AG08396 (cell line): ENCODE data around the gene BRMS1.
"Not testable (repeated sequence)": the region's sequence is repeated elsewhere in the genome, so short reads cannot be mapped to it uniquely, and the experiment has no call there.

Source experiments
- DNase-seq: peaks from one replicate; pipeline ENCODE4 v3.0.0; 2012; ENCODE audit warnings: low spot score, mixed read lengths

Gene BRMS1

DNA sequence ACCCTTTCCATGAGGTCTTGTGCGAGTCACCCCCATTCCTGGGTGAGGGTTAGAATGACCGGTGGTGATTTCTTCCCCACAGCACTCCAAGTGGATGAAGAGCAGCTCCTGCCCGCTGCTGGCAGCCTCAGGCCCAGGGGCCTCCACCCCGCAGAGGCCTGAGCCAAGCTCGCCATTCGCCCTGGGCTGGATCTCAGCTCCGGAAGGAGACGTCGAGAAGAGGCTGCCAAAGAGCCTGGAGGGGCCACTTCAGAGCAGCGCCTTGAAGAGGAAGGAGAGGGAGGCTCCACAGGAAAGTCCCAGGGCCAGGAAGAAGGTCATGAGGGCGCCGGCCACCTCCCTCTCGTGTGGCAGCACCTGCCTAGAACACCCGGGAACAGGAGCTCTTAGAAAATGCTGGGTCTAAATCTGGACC is 18.3 kb upstream of the BRMS1 start:
- DNase-seq = no peak

DNA sequence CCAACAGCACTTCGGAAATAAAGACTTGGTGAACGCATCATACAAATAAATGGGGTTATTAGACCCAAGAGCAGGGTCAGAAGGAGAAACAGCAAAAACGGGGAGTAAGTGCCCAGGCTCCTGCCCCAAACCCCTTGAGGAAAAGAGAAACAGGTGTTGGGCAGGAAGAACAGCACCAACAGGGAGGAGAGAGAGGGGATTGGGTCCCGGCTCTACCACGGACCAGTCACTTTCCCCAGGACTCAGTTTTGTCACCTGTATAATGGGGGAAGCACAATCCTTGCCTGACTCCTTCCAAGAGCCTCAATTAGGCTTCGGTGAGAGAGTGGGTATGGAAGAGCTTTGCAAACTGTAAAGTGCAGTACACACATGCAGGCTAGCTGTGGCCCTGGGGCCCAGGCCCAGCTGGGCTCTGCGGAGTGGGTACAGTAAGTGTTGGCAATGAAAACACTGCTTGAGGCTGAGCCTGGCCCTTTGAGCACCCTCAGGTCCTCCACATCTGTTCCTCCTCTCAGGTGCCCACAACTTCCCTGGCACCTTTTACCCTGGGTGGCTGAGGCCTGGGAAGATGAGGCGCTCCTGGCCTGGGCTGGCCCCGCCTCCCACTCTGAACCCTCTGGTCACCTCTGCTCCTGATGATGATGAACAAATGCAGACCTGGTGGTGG is 17.7 kb upstream of the BRMS1 start:
- DNase-seq = no peak

DNA sequence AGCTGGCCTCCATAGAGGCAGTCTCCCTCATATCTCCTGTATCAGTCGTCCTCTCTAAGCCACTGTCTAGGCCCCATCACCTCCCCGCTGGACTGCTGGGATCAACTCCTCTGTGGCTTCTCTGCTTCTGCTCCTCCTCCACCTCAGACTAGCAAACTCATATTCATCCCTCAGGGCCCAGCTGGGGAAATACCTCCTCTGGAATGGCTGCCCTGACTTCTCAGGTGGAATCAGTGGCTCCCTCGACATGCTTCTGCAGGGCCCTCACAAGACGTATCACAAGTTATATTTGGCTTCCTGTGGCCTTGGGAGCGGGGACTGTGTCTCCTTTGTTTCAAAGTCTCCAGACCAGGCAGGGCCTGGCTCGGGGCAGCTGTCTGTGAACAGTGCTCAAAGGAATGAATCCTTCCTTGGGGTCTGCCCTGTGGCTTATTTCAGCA is 16.6 kb upstream of the BRMS1 start:
- peak; percentile 6 for DNase-seq

DNA sequence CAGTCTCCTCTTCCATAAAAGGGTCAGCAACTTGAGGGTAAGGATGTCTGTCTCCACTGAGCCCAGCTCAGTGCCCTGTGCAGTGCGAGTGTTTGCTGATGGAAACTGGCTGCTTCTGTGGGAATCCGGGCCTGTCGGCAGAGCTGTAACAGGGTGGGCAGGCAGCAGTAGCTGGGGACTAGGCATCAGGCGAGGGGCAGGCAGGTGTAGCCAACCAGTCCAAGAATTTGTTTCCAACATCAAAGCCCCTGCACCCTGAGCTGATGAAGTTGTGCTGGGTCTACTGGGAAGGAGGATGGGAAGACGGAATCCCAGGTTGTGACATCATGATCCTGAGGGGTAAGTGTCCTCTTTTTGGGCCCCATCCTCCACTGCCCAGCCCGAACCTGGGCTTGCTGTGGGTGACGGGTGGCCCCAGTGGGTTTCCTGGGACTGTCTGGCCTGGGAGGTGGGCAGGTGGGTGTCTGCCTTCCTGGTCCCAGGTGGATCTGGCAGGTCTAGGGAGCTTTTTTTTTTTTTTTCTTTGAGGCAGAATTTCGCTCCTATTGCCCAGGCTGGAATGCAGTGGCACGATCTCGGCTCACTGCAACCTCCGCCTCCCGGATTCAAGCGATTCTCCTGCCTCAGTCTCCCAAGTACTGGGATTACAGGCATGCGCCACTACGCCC is 15.6 kb upstream of the BRMS1 start:
- DNase-seq = peak; percentile 2

DNA sequence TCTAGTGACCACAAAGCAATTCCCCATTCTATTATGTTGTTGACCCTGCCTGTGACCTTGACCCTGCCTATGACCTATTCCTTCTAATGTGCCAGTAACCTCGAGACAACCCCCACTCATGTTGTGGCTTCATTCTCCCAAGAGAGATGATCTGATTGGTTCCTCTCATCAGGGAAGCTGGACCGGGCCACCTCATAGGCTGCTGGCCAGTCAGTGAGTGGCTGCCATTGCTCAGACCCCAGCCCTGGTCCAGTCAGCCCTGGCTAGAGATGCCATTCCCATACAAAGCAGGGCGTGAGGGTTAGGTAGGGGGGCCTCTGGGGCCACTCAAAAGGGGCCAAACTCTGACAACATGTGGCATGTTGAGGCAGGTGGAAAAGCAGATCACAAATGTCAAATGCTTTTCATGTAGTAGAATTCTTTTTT is 14.8 kb upstream of the BRMS1 start:
- DNase-seq = peak; percentile 7

DNA sequence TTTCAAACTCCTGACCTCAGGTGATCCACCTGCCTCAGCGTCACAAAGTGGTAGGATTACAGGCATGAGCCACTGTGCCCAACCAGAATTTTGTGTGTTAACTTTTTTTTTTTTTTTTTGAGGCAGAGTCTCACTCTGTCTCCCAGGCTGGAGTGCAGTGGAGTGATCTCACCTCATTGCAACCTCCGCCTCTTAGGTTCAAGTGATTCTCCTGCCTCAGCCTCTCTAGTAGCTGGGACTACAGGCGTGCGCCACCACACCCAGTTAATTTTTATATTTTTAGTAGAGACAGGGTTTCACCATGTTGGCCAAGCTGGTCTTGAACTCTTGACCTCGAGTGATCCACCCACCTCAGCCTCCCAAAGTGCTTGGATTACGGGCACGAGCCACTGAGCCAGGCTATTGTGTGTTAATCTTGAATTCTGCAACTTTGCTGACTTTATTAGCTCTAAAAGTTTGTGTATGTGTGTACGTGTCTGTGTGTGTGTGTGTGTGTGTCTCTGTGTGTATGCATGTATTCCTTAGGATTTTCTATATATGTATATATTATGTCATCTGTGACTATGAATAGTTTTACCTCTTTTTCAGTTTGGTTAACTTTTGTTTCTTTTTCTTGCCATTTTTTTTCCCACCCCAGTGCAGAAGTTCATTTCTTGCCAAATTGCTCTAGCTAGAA is 5.8 kb upstream of the BRMS1 start:
- not testable (repeated sequence) for DNase-seq

DNA sequence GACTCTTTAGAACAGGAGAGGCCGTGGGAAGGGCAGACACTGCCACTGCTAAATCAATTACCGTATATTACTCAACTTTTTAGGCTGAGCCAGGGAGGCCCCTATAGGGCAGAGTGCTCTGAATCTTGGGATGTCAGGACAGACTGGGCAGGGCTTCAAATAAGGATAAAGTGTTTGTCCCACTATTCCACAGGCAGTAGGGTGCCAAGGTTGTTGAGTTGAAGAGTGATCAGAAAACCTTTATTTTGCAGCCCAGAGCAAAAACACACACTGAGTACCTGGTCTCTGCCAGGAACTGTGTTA is 4.1 kb upstream of the BRMS1 start:
- no peak for DNase-seq

DNA sequence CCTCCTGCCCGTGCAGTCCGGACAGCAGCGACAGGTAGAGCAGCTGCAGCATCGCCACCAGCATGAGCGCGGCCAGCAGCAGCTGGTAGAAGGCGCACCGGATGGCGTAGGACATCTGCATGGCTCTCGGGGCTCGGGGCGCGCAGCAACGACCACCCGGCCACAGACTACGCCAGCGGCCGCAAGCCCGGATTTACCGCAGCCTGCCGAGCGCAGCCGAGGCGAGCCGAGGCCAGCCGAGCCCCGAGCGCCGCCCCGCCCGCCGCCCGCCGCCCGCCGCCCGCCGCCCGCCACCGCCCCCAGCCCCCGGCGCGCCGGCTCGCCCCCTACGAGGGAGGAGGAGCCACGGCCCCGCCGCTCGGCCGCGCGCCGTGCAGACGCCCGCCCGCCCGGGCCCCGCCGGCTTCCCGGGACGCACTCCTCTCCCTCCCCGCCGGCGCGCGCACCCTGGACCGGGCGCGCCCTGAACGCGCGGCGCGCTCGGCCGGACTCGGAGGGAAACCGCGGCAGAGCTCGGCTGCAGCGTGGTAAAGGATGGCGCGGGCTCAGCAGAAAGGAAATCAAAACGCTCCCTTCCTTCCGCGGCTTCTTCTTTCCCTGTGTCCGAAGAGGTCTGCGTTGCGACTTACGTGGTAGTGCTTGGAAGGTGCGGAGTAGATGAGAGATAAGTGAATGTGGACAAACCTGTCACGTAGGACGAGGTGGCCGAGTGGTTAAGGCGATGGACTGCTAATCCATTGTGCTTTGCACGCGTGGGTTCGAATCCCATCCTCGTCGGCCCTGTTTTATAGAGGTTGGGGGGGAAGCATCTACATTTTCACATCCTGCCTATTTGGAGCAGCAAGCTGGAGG is 2.7 kb upstream of the BRMS1 start, which contains the start of gene B4GAT1:
TSS of gene B4GAT1 (minus strand) at position 205 of the 852 bp plus-strand sequence. CDS start at position 121, 84 bp downstream.
- peak; percentile 83 for DNase-seq

DNA sequence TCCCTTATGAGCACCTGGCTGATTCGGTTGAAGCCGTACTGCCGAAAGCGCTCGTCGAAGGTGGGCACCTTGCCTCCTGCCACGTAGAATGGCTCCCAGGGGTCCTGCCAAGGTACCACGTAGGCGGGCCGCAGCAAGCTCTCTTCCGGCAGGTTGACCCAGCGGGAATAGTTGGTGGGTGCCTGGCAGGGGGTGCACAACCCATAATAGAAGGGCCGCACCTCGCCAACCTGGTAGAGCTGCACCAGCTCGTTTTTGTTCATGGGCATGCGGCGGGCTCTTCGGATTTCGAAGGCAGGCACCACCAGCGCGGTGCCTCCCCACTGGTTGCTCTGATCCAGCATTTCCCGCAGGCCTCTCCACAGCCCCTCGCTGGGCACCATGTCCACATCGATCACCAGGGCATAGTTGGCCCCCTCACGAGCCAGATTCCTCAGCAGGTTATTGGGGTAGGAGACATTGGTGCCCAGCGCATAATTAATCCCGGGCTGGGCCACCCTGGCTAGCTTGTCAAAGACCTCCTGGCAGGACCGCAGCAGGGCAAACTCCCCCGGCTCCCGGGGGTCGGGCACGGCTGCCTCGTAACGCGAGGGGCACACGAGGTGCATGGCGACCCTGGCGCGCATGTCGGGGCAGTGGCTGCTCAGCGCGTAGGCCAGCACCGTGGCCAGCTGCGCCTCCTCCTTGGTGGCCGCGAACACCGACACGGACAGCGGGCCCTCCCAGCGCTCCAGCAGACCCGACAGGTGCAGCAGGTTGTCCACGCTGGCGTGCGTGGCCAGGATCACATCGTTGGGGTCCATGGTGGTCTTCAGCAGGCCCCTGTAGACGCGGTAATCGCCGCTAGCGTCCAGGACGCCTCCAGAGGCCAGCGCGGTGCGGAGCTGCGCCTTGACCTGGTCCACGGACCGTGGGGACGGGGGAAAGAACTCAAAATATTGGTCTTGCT is 1.8 kb upstream of the BRMS1 start:
- DNase-seq = no peak

DNA sequence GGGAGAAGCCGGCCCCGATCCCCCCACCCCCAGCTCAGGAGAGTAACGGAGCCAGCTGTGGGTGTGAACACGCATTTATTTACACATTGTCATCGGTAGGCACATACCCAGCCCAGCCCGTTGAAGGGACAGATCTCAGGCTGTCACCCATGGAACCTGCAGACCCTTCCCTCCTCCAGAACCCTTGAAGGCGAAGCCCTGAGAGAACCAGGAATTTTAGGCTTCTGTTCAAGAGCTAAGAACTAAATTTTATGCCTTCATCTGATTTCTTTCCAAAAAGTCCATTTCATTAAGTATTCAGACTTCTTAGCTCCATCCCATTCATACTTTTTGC is 379 bp upstream of the BRMS1 start:
- DNase-seq = no peak

DNA sequence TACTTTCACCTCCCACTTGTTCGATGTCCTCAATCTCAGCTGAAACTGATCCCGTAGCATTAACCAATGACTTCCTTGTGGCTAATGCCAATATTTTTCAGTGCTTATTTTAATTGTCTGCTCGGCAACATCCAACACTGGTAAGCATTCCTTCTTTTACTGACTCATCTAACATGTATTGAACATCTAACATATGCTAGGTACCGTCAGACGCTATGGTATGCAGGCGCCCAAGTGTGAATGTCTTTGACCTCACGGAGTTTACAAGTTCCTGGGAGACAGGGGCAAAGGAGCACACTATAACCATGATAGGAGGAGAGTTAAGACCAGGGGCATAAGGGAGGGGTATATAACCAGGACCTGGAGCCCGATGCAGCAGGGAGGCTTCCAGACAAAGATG is 1.7 kb downstream of the BRMS1 start:
- DNase-seq = no peak

DNA sequence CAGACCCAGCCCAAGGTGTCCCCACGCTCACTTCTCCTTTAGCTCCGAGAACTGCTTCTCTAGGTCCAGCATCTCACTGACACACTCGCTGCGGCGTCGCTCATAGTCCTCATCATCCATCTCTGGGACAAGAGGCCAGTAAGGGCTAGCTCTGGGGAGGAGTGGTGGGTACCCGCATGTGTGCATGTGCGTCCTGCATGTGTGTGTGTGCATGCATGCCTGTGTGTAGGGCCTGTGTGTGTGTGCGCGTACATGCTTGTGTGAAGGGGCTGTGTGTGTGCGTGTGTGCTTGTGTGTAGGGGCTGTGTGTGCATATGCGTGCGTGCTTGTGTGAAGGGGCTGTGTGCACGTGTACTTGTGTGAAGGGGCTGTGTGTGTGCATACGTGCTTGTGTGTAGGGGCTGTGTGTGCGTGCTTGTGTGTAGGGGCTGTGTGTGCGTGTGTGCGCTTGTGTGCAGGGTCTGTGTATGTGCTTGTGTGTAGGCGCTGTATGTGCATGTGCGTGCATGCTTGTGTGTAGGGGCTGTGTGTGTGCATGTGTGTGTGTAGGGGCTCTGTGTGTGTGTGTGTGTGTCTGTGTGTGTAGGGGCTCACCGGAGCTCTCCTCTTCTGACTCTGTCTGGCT is 3.3 kb downstream of the BRMS1 start:
- DNase-seq = no peak

DNA sequence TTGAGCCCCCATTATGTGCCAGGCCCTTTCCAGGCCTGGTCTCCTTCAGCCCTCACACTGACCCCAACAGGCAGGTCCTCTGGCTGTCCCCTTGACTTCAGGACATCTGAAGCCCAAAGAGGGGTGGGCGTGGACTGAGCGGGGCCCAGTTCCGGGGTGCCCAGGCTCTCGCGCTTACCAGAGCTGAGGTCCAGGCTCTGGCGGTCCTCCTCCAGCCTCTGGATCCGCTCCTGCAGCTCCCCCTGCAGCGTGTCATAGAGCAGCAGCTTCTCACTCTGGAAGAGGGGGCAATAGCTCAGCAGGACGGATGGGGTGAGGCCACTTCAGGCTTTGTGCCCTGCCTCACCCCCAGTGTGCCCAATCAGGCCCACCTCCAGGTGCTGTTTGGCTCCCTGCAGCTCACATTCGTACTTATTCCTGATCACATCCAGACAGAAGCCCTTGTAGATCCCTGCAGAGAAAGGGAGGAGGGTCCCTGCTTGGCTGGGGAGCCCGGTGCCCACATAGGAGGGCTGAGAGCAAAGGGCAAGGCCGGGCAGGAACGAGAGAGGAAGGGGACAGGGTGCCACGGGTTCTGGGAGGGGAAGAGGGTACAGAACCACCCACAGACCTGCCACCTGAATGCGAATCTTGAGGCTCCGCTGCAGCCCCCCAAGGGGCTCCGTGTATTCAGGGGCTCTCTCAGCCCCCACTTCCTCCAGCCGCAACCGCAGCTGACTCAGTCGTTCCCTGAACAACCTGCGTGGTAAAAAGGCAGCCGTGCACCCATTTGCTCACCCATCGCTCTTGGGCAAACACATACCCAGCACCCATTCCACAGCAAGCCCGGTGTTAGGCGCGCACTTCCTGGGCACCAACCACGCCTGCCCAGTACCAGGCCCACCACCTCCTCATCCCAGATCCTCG is 4.1 kb downstream of the BRMS1 start:
- DNase-seq = no peak

DNA sequence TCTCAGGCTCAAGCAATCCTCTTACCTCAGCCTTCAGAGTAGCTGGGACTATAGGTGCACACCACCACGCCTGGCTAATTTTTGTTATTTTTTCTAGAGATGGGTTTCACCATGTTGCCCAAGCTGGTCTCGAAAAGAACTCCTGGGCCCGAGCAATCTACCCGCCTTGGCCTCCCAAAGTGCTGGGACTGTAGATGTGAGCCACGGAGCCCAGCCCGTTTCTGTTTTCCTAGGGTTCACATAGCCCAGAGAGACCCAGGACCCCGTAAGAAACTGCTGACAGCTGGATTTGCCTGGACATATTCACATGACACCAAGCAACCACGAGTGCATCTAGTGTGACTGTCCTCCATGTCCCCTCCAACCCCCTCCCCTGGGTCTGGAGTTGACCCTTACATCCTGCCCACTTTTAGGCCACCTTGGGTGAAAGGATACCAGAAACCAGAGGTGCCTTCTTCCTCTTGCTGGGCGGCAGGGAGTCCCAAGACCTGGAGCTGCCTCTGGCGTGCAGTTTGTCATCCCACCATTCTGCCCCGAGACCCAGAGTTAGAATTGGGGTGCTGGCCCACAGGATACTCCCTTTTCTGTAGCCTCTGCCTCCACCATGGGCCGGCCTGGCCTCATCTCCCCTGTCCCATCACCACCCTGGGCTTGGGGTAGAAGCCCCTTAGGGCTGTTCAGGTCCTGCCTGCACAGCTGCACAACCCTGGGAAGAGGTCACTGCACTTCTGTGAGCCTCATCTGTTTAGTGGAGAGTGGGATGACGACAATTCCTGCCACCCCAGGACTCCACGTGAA is 5.0 kb downstream of the BRMS1 start:
- no peak for DNase-seq

DNA sequence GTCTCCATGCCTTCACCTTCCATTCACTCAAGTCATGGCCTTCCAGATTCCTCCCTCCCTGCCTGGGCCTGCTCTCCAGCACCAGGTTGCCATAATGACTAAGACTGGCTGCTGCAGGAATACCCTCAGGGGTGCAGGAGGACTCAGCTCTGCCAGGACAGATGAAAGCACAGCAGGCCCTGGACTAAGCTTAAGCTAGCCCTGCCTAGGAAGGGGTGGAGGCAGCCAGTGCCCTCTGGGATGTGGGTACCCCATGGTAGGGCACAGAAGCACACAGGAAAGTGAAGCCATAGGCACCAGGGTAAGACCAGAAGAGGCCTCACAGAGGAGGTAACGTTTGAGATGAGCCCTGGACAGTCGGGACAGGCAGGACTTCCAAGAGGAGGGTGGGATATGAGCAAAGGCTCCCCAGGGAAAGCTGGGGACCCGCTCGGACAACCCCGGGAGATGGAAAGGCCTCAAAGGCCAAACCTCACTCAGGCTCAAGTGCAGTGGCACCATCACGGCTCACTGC is 5.7 kb downstream of the BRMS1 start:
- DNase-seq = no peak

DNA sequence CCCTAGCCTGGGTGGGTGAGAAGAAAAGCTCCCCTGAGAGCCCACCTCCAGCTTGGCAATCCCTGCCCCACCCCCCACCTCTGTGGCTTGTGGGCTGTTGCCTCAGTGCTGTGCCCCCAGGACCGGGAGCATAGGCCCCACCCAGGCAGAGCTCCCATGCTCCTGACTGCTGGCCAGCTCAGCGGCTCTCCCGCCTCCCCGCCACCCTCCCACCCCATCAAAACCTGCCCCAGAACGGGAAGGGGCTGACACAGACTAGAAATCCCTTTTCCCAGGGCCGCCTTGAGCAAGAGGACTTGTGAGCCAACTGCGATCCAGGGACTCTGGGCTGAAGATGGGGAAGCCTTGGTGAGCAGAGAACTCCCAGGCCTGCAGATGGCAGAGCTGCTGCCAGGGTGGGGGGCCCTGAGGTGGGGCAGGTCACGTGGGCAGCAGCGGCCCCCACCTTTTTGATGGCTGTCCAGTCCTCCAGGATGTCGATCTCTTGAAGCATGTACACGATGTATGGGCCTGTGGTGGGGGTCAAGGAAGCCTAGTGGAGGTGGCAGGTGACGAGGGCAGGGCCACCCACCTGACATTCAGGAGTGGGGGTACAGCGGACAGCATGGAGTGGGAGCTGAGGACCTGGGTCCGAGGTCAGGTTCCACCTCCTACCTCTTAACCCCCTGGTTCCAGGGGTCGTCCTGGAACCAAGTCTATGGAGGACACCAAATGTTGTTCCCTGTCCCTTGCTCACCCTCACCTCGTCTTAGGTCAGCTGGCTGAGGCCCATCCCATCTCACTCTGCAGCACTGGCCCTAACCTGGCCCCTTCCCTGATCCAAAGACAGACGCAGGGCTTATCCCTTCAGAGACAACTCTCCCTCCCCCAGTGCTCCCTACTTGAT is 6.4 kb downstream of the BRMS1 start:
- no peak for DNase-seq

DNA sequence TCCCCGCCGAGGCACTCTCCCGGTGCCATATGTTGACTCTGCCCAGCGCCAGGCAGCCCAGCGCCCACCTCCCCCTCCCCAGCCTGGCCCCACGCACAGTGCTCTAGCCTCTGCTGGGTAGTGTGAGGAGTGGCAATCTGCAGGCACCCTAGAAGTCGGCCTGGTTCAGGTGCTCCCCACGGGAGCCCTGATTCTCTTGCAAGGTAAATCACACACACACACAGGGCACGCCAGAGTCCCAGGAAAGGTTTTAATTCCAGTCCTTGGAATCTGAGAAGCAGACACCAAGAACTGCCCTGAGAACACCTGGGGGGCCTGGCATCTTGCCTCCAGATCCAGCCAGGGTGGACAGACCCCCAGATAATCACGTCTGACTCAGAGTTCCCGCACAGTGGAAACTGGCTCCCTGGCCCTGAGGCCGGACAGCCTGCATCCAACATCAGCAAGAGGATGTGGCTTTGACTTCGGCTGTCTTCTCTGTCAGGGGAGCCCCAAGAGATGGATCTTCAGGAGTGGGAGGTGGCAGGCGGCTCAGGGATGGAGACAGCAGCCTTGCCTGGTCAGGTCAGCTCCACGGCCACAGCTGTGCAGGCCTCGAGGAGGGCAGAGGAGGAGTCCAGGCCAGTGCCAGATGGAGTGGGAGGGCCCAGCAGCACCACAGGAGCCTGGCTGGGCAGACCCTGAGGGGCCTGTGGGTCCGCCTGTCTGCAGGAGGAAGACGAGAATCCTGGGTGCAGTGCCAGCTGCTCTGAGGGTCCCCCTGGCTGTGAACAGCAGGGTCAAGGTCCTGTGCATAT is 7.6 kb downstream of the BRMS1 start:
- DNase-seq = no peak
